Measurements from ENCODE around the gene ENOX2. TPM values are rescaled to one million over a fixed set of nuclear protein-coding genes. Genes with fewer than 3 reads are reported as not detected.

The ENOX2 gene
- total RNA-seq, 1 experiment from 2014 or later = 11.4 TPM

DNA sequence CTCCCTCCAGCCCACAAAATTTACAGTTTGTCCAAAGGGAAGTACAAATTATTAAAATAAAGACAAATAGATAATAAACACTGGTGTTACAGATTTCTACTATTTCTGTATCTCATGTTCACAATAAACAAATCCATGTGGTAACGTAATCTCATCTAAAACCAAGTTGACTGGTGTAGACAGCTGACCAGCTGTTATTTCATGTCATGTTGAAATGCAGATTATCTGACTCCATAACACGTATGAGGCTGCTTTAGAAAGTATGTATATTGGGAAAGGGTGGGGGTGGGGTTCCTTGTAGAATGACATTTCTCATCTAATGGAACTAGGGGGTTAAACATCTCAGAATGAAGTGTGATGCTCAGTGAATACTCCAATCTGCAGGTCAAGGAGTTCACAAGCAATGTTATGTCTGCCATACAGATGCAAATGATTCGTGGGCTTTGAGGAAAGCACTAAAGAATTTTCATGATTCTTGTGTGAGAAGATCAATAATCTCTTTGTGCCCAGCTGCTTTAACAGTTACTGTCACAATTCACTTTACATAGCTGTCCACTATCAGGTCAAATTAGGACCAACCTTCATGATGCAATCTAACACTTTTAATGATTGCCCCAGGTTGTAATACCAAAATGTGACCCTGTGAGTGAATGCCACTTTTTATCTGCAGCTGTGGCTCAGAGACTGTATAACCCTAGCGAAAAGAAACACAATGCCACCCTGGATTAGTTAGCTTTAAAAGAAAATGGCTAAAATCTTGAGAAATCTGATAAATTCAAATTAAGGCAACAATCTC, 114.0 kb downstream of the ENOX2 start:
- Mint-ChIP-seq H3K4me1 (ENCODE audit: low read depth, unreplicated experiment) (no peaks in the 10 kb centered on the region), H3K27me3 (ENCODE audit: insufficient read depth, unreplicated experiment) (no peaks in the 10 kb centered on the region), H3K4me3 (ENCODE audit: unreplicated experiment) (no peak overlapping the region), H3K9me3 (ENCODE audit: unreplicated experiment) (no peaks in the 10 kb centered on the region), H3K27ac (ENCODE audit: unreplicated experiment) (no peak overlapping the region), H3K36me3 (ENCODE audit: insufficient read depth, unreplicated experiment) (no peaks in the 10 kb centered on the region)
- ChIA-PET CTCF (no interaction called here), POLR2A (no interaction called here)
- H3K27me3 ChIP-seq (replicated peaks; ENCODE audit: control insufficient read depth, insufficient read depth, low read length) = no peaks in the 10 kb centered on the region
- no peaks in the 10 kb centered on the region for H3K36me3 ChIP-seq (ENCODE audit: control insufficient read depth, insufficient read depth, low read length)
- intact Hi-C loops (cut with micrococcal nuclease; ENCODE audit: unreplicated experiment) = no loop called here
- TF ChIP-seq, protein P1, sequence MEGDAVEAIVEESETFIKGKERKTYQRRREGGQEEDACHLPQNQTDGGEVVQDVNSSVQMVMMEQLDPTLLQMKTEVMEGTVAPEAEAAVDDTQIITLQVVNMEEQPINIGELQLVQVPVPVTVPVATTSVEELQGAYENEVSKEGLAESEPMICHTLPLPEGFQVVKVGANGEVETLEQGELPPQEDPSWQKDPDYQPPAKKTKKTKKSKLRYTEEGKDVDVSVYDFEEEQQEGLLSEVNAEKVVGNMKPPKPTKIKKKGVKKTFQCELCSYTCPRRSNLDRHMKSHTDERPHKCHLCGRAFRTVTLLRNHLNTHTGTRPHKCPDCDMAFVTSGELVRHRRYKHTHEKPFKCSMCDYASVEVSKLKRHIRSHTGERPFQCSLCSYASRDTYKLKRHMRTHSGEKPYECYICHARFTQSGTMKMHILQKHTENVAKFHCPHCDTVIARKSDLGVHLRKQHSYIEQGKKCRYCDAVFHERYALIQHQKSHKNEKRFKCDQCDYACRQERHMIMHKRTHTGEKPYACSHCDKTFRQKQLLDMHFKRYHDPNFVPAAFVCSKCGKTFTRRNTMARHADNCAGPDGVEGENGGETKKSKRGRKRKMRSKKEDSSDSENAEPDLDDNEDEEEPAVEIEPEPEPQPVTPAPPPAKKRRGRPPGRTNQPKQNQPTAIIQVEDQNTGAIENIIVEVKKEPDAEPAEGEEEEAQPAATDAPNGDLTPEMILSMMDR (IDR thresholded peaks at IDR 0.05; ENCODE audit: insufficient read depth in 1 of 2, low read depth in 1 of 2, low read length in 1 of 2, severe bottlenecking in 1 of 2, unreplicated experiment in 1 of 2) = no peak
- BruUV-seq (replicated peaks) = no TSS peak
- H3K4me1 ChIP-seq = no peaks in the 10 kb centered on the region
- no peaks in the 10 kb centered on the region for H3K9me3 ChIP-seq
- H3K4me3 ChIP-seq (ENCODE audit: low read depth, low read length) = no peak overlapping the region
- DNase-seq = no peak

DNA sequence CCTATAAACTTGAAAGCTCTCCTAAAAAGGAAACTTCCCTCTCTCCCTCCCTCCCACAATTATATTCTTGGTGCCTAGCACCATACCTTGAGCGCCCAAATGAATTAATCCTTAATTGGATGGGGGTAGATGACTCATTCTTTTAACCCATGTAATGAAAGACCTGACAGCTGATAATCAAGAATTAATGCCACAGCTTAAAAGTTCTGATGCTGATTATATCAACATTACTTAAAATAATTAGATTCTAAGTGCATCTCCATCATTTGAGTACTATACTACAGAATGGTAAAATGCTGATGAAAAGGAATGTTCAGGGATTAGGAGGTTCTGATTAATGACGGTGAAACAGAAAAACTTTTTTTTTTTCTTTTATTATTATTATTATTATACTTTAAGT, 117.0 kb downstream of the ENOX2 start:
- TF ChIP-seq, protein P1 (IDR thresholded peaks at IDR 0.05; ENCODE audit: insufficient read depth in 1 of 2, low read depth in 1 of 2, low read length in 1 of 2, severe bottlenecking in 1 of 2, unreplicated experiment in 1 of 2) = no peak
- no TSS peak for BruUV-seq (replicated peaks)
- H3K27me3 ChIP-seq (replicated peaks; ENCODE audit: control insufficient read depth, insufficient read depth, low read length) = no peaks in the 10 kb centered on the region
- H3K4me3 Mint-ChIP-seq (ENCODE audit: unreplicated experiment) = no peak overlapping the region
- H3K9me3 Mint-ChIP-seq (ENCODE audit: unreplicated experiment) = no peaks in the 10 kb centered on the region
- no peaks in the 10 kb centered on the region for H3K27me3 Mint-ChIP-seq (ENCODE audit: insufficient read depth, unreplicated experiment)
- ChIA-PET CTCF (no interaction called here), POLR2A (no interaction called here)
- no peaks in the 10 kb centered on the region for H3K4me1 Mint-ChIP-seq (ENCODE audit: low read depth, unreplicated experiment)
- no peak overlapping the region for H3K27ac Mint-ChIP-seq (ENCODE audit: unreplicated experiment)
- no peaks in the 10 kb centered on the region for H3K36me3 ChIP-seq (ENCODE audit: control insufficient read depth, insufficient read depth, low read length)
- no peak overlapping the region for H3K4me3 ChIP-seq (ENCODE audit: low read depth, low read length)
- H3K36me3 Mint-ChIP-seq (ENCODE audit: insufficient read depth, unreplicated experiment) = no peaks in the 10 kb centered on the region
- DNase-seq = no peak
- H3K4me1 ChIP-seq = no peaks in the 10 kb centered on the region
- no peaks in the 10 kb centered on the region for H3K9me3 ChIP-seq
- intact Hi-C loops (cut with micrococcal nuclease; ENCODE audit: unreplicated experiment) = no loop called here

DNA sequence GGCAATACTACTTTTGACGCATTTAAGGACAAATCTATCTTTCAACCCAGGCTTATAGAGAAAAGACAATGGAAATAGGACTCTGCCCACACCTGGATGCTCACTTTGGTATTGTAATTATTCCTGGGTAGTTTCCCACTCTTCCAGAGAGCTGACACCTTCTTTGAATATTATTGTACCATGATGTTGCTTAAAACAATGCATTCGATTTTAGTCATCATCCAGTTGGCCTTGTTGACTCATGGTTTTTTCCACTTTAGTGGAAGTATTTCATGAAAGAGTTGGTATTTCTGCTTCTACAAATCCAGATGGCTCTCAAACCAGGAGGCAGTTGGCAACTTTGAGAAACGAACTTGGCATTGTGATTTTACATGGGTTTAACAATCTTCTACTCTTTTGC, 124.2 kb downstream of the ENOX2 start:
- no peak overlapping the region for H3K27ac Mint-ChIP-seq (ENCODE audit: unreplicated experiment)
- no peaks in the 10 kb centered on the region for H3K4me1 Mint-ChIP-seq (ENCODE audit: low read depth, unreplicated experiment)
- H3K4me1 ChIP-seq = no peaks in the 10 kb centered on the region
- no peaks in the 10 kb centered on the region for H3K27me3 Mint-ChIP-seq (ENCODE audit: insufficient read depth, unreplicated experiment)
- H3K9me3 Mint-ChIP-seq (ENCODE audit: unreplicated experiment) = no peaks in the 10 kb centered on the region
- BruUV-seq (replicated peaks) = no TSS peak
- no peaks in the 10 kb centered on the region for H3K36me3 ChIP-seq (ENCODE audit: control insufficient read depth, insufficient read depth, low read length)
- no peaks in the 10 kb centered on the region for H3K27me3 ChIP-seq (replicated peaks; ENCODE audit: control insufficient read depth, insufficient read depth, low read length)
- intact Hi-C loops (cut with micrococcal nuclease; ENCODE audit: unreplicated experiment) = no loop called here
- H3K9me3 ChIP-seq = no peaks in the 10 kb centered on the region
- H3K36me3 Mint-ChIP-seq (ENCODE audit: insufficient read depth, unreplicated experiment) = no peaks in the 10 kb centered on the region
- H3K4me3 Mint-ChIP-seq (ENCODE audit: unreplicated experiment) = no peak overlapping the region
- ChIA-PET CTCF (no interaction called here), POLR2A (no interaction called here)
- no peak for DNase-seq
- TF ChIP-seq, protein P1 (IDR thresholded peaks at IDR 0.05; ENCODE audit: insufficient read depth in 1 of 2, low read depth in 1 of 2, low read length in 1 of 2, severe bottlenecking in 1 of 2, unreplicated experiment in 1 of 2) = no peak
- H3K4me3 ChIP-seq (ENCODE audit: low read depth, low read length) = no peak overlapping the region
